Measurements from ENCODE around the gene TMEM190. TPM values are rescaled to one million over a fixed set of nuclear protein-coding genes. Genes with fewer than 3 reads are reported as not detected.
A peak's percentile ranks its signal among the peaks of the same experiment; 100 is the strongest.
"Not testable (repeated sequence)": the region's sequence is repeated elsewhere in the genome, so short reads cannot be mapped to it uniquely, and the experiment has no call there.

The TMEM190 gene
- total and polyA plus RNA-seq, 9 donors: 0.72 to 45.1 (median 2.5) TPM; not detected in 4

DNA sequence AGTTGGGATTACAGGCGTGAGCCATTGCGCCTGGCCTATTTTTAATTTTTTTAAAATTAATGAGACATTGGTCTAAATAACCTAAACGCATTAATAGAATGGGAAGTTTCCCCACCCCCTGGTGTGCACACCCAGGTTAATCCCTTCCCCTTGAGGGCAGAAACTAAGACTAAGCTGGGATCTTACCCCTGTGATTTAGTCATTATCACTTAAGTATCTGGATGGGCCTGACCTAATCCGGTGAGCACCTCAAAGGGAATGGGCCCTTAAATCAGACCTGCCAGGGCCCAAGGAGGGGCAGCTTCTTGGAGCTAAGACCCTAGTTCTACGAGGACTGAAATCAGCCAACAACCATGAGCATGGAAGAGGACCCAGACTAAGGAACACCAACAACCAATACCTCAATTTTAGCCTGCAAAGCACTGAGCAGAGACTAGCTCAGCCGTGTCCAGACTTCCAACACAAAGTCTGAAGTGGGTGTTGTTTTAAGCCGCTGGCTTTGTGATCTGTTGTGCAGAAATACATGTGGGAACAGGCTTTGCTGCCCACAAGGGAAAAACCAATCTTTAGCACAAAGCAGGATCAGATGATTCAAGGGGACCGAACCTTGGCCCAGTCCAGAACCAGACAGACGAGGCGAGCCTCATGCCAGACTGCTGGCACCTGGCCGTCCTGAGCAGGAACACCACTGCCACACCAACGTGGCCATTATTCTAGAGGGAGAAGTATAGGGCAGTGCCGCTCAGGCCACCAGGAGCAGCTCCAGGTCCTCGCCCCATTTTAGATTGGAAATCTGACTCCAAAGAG lies 23.9 kb downstream of the TMEM190 start:
- WGBS, 3 donors: 78 to 84% (median 83%) methylated on average over 14 of the region's 14 CpGs
- no peak overlapping the region for H3K27ac ChIP-seq
- H3K27me3 ChIP-seq: no peaks in the 10 kb centered on the region
- H3K4me3 ChIP-seq: no peak overlapping the region
- intact Hi-C loops (cut with DNase I): no loop called here
- no peaks in the 10 kb centered on the region for H3K36me3 ChIP-seq
- no peak for TF ChIP-seq EP300 (IDR thresholded peaks at IDR 0.05)
- TF ChIP-seq POLR2A (IDR thresholded peaks at IDR 0.05): no peak
- TF ChIP-seq, protein P1, sequence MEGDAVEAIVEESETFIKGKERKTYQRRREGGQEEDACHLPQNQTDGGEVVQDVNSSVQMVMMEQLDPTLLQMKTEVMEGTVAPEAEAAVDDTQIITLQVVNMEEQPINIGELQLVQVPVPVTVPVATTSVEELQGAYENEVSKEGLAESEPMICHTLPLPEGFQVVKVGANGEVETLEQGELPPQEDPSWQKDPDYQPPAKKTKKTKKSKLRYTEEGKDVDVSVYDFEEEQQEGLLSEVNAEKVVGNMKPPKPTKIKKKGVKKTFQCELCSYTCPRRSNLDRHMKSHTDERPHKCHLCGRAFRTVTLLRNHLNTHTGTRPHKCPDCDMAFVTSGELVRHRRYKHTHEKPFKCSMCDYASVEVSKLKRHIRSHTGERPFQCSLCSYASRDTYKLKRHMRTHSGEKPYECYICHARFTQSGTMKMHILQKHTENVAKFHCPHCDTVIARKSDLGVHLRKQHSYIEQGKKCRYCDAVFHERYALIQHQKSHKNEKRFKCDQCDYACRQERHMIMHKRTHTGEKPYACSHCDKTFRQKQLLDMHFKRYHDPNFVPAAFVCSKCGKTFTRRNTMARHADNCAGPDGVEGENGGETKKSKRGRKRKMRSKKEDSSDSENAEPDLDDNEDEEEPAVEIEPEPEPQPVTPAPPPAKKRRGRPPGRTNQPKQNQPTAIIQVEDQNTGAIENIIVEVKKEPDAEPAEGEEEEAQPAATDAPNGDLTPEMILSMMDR (IDR thresholded peaks at IDR 0.05): no peak
- H3K9me3 ChIP-seq: no peaks in the 10 kb centered on the region
- no peaks in the 10 kb centered on the region for H3K4me1 ChIP-seq (ENCODE audit: insufficient read depth)
- no peak for DNase-seq

DNA sequence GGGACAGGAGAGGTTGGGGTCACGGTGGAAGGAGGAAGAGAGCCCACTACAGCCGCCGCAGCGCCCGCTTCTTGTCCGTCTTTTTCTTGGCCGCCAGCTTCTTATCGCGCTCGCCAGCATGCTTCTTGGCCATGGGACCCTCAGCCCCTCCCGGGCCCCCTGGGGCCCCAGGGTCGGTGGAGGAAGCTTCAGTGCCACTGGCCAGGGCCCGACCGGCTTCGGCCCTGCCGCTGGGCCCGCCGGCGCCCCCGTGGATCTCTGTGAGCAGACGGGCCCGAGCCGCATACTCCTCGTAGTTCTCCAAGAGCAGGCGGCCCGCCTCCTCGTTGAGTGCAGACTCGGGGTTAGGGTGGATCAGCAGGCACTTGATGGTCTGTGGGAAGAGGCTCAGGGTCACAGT lies 24.8 kb downstream of the TMEM190 start:
- H3K36me3 ChIP-seq; H3K9me3 ChIP-seq; DNase-seq; H3K27me3 ChIP-seq; intact Hi-C loops (cut with DNase I); H3K4me1 ChIP-seq (ENCODE audit: insufficient read depth); H3K27ac ChIP-seq; H3K4me3 ChIP-seq: not testable (repeated sequence)
- 78 to 84% (median 81%) methylated on average over 21 to 24 of the region's 28 CpGs for WGBS, 3 donors

GRCh38 chr19:55402509-55402908 lies 25.9 kb downstream of the TMEM190 start:
- no peaks in the 10 kb centered on the region for H3K27me3 ChIP-seq
- DNase-seq: no peak
- WGBS, 3 donors: 74 to 86% (median 83%) methylated on average over 2 of the region's 2 CpGs
- H3K4me1 ChIP-seq (ENCODE audit: insufficient read depth): peaks cover 8% of the 10 kb centered on the region
- H3K27ac ChIP-seq: no peak overlapping the region
- no peak overlapping the region for H3K4me3 ChIP-seq
- H3K9me3 ChIP-seq: no peaks in the 10 kb centered on the region
- TF ChIP-seq, protein P1 (IDR thresholded peaks at IDR 0.05): no peak
- TF ChIP-seq EP300 (IDR thresholded peaks at IDR 0.05) (no peak), POLR2A (IDR thresholded peaks at IDR 0.05) (no peak)
- H3K36me3 ChIP-seq: no peaks in the 10 kb centered on the region
- intact Hi-C loops (cut with DNase I): no loop called here

- DNase-seq: no peak
- Histone ChIP-seq H3K4me3 (no peak overlapping the region), H3K9me3 (no peaks in the 10 kb centered on the region), H3K36me3 (no peaks in the 10 kb centered on the region), H3K27ac (no peak overlapping the region), H3K27me3 (no peaks in the 10 kb centered on the region), H3K4me1 (ENCODE audit: insufficient read depth) (peaks cover 8% of the 10 kb centered on the region)
- TF ChIP-seq, protein P1 (IDR thresholded peaks at IDR 0.05): no peak
- TF ChIP-seq POLR2A (IDR thresholded peaks at IDR 0.05) (no peak), EP300 (IDR thresholded peaks at IDR 0.05) (no peak)
- intact Hi-C loops (cut with DNase I): no loop called here
- WGBS, 3 donors: 68 to 76% (median 74%) methylated on average over 5 of the region's 5 CpGs
Observed at GRCh38 chr19:55405638-55406037, 29.0 kb downstream of the TMEM190 start.

- H3K9me3 ChIP-seq: no peaks in the 10 kb centered on the region
- WGBS, 3 donors: 67 to 75% (median 75%) methylated on average over 14 of the region's 14 CpGs
- TF ChIP-seq EP300 (IDR thresholded peaks at IDR 0.05) (no peak), POLR2A (IDR thresholded peaks at IDR 0.05) (no peak)
- TF ChIP-seq, protein P1 (IDR thresholded peaks at IDR 0.05): no peak
- peaks cover 8% of the 10 kb centered on the region for H3K4me1 ChIP-seq (ENCODE audit: insufficient read depth)
- no peak for DNase-seq
- no peaks in the 10 kb centered on the region for H3K27me3 ChIP-seq
- no peak overlapping the region for H3K27ac ChIP-seq
- intact Hi-C loops (cut with DNase I): no loop called here
- no peaks in the 10 kb centered on the region for H3K36me3 ChIP-seq
- peak overlapping the region; percentile 98 for H3K4me3 ChIP-seq
Observed at GRCh38 chr19:55406091-55406825, 29.6 kb downstream of the TMEM190 start.
